ENCODE data around the gene CFAP70.
A peak's percentile ranks its signal among the peaks of the same experiment; 100 is the strongest.

The CFAP70 gene

GRCh38 chr10:73253225-73253555, 105.5 kb downstream of the CFAP70 start:
- H3K27ac Mint-ChIP-seq = peak overlapping the region; percentile 98
- ATAC-seq (replicated peaks) = peak; percentile 4 to 23
- peaks cover 12 to 31% of the 10 kb centered on the region in 2 donors for H3K4me1 Mint-ChIP-seq
- H3K36me3 Mint-ChIP-seq = peaks cover 21 to 26% of the 10 kb centered on the region in 2 donors
- H3K9me3 Mint-ChIP-seq = peaks cover 0 to under 1% of the 10 kb centered on the region in 2 donors
- H3K4me3 Mint-ChIP-seq = peak overlapping the region; percentile 98 to 99
- no peaks in the 10 kb centered on the region for H3K27me3 Mint-ChIP-seq
- no peak for DNase-seq

GRCh38 chr10:73252445-73253224, 106.0 kb downstream of the CFAP70 start, which contains the start of gene MRPS16:
Gene MRPS16 (minus strand): TSS chr10:73252644. CDS start chr10:73252482, 162 bp downstream.
- DNase-seq (peak; percentile 88), ATAC-seq (replicated peaks) (peak; percentile 88 to 94)
- Mint-ChIP-seq H3K36me3 (peaks cover 21 to 29% of the 10 kb centered on the region in 2 donors), H3K9me3 (no peaks in the 10 kb centered on the region), H3K4me1 (peaks cover 17 to 36% of the 10 kb centered on the region in 2 donors), H3K4me3 (peak within 1 kb of the TSS; percentile 98 to 99), H3K27ac (peak within 1 kb of the TSS; percentile 98), H3K27me3 (no peaks in the 10 kb centered on the region)

GRCh38 chr10:73251683-73252444, 106.8 kb downstream of the CFAP70 start:
- DNase-seq = no peak
- peaks cover 18 to 42% of the 10 kb centered on the region in 2 donors for H3K4me1 Mint-ChIP-seq
- H3K4me3 Mint-ChIP-seq = peak overlapping the region; percentile 98 to 99
- peak overlapping the region; percentile 98 for H3K27ac Mint-ChIP-seq
- no peaks in the 10 kb centered on the region for H3K27me3 Mint-ChIP-seq
- H3K36me3 Mint-ChIP-seq = peaks cover 26 to 34% of the 10 kb centered on the region in 2 donors
- ATAC-seq (replicated peaks) = peak; percentile 76 to 80
- H3K9me3 Mint-ChIP-seq = no peaks in the 10 kb centered on the region

GRCh38 chr10:73248259-73248724, 110.4 kb downstream of the CFAP70 start:
- peaks cover 27 to 72% of the 10 kb centered on the region in 2 donors for H3K4me1 Mint-ChIP-seq
- H3K36me3 Mint-ChIP-seq = peaks cover 40 to 62% of the 10 kb centered on the region in 2 donors
- H3K27ac Mint-ChIP-seq = peak overlapping the region; percentile 62
- no peaks in the 10 kb centered on the region for H3K9me3 Mint-ChIP-seq
- no peaks in the 10 kb centered on the region for H3K27me3 Mint-ChIP-seq
- ATAC-seq (replicated peaks) (no peak), DNase-seq (no peak)
- peak overlapping the region; percentile 4 to 97 for H3K4me3 Mint-ChIP-seq

- Mint-ChIP-seq H3K36me3 (peaks cover 42 to 64% of the 10 kb centered on the region in 2 donors), H3K4me3 (peak overlapping the region; percentile 97 to 98), H3K27ac (peak overlapping the region; percentile 99), H3K9me3 (no peaks in the 10 kb centered on the region), H3K27me3 (no peaks in the 10 kb centered on the region), H3K4me1 (peaks cover 26 to 72% of the 10 kb centered on the region in 2 donors)
- ATAC-seq (replicated peaks) (no peak), DNase-seq (no peak)
Measured at GRCh38 chr10:73247509-73248258, 111.0 kb downstream of the CFAP70 start.

- DNase-seq (peak; percentile 96), ATAC-seq (replicated peaks) (peak; percentile 90 to 91)
- Mint-ChIP-seq H3K36me3 (peaks cover 37 to 59% of the 10 kb centered on the region in 2 donors), H3K4me1 (peaks cover 24 to 65% of the 10 kb centered on the region in 2 donors), H3K27ac (peak within 1 kb of the TSS; percentile 99), H3K9me3 (no peaks in the 10 kb centered on the region), H3K27me3 (no peaks in the 10 kb centered on the region), H3K4me3 (peak within 1 kb of the TSS; percentile 97 to 98)
Measured at GRCh38 chr10:73246646-73247508, 111.8 kb downstream of the CFAP70 start, which contains the start of gene DNAJC9. Gene DNAJC9 (minus strand): TSS chr10:73247255. CDS start chr10:73247189, 66 bp downstream.

GRCh38 chr10:73246322-73246645, 112.4 kb downstream of the CFAP70 start:
- Mint-ChIP-seq H3K36me3 (peaks cover 32 to 56% of the 10 kb centered on the region in 2 donors), H3K4me1 (peaks cover 24 to 59% of the 10 kb centered on the region in 2 donors), H3K9me3 (no peaks in the 10 kb centered on the region), H3K27me3 (no peaks in the 10 kb centered on the region), H3K4me3 (peak overlapping the region; percentile 97 to 98), H3K27ac (peak overlapping the region; percentile 99)
- DNase-seq (no peak), ATAC-seq (replicated peaks) (no peak)

GRCh38 chr10:73244866-73245477, 113.7 kb downstream of the CFAP70 start:
- DNase-seq = no peak
- H3K27ac Mint-ChIP-seq = no peak overlapping the region
- H3K9me3 Mint-ChIP-seq = no peaks in the 10 kb centered on the region
- H3K4me1 Mint-ChIP-seq = peaks cover 18 to 46% of the 10 kb centered on the region in 2 donors
- H3K36me3 Mint-ChIP-seq = peaks cover 24 to 49% of the 10 kb centered on the region in 2 donors
- no peak for ATAC-seq (replicated peaks)
- H3K27me3 Mint-ChIP-seq = no peaks in the 10 kb centered on the region
- peak overlapping the region; percentile 59 to 69 for H3K4me3 Mint-ChIP-seq

GRCh38 chr10:73239908-73240307, 118.8 kb downstream of the CFAP70 start:
- peaks cover 5 to 11% of the 10 kb centered on the region in 2 donors for H3K4me1 Mint-ChIP-seq
- no peak for DNase-seq
- no peak overlapping the region for H3K27ac Mint-ChIP-seq
- no peaks in the 10 kb centered on the region for H3K9me3 Mint-ChIP-seq
- H3K27me3 Mint-ChIP-seq = no peaks in the 10 kb centered on the region
- H3K36me3 Mint-ChIP-seq = peaks cover 18 to 31% of the 10 kb centered on the region in 2 donors
- no peak for ATAC-seq (replicated peaks)
- H3K4me3 Mint-ChIP-seq = no peak overlapping the region

- peaks cover 16 to 26% of the 10 kb centered on the region in 2 donors for H3K36me3 Mint-ChIP-seq
- no peak overlapping the region for H3K4me3 Mint-ChIP-seq
- H3K27me3 Mint-ChIP-seq = no peaks in the 10 kb centered on the region
- peaks cover 0 to 3% of the 10 kb centered on the region in 2 donors for H3K4me1 Mint-ChIP-seq
- no peak for DNase-seq
- ATAC-seq (replicated peaks) = no peak
- H3K9me3 Mint-ChIP-seq = no peaks in the 10 kb centered on the region
- H3K27ac Mint-ChIP-seq = no peak overlapping the region
Measured at GRCh38 chr10:73238990-73239566, 119.6 kb downstream of the CFAP70 start.

GRCh38 chr10:73234695-73235094, 124.0 kb downstream of the CFAP70 start:
- Mint-ChIP-seq H3K27ac (no peak overlapping the region), H3K9me3 (no peaks in the 10 kb centered on the region), H3K36me3 (peaks cover 30 to 38% of the 10 kb centered on the region in 2 donors), H3K4me3 (no peak overlapping the region), H3K4me1 (no peaks in the 10 kb centered on the region), H3K27me3 (no peaks in the 10 kb centered on the region)
- ATAC-seq (replicated peaks) (no peak), DNase-seq (no peak)

GRCh38 chr10:73233883-73234282, 124.8 kb downstream of the CFAP70 start:
- no peak overlapping the region for H3K4me3 Mint-ChIP-seq
- H3K36me3 Mint-ChIP-seq = peaks cover 32 to 41% of the 10 kb centered on the region in 2 donors
- no peaks in the 10 kb centered on the region for H3K9me3 Mint-ChIP-seq
- H3K4me1 Mint-ChIP-seq = peaks cover 0 to 1% of the 10 kb centered on the region in 2 donors
- DNase-seq (no peak), ATAC-seq (replicated peaks) (no peak)
- H3K27ac Mint-ChIP-seq = no peak overlapping the region
- no peaks in the 10 kb centered on the region for H3K27me3 Mint-ChIP-seq

Measured in stimulated activated naive B cell treated with anti-CD40 and anti-IgM and Interleukin-4, amounts not matched to agents 10 μg/mL and 1 μg/mL and 100 μg/mL, for 72 hours (primary cell).